ENCODE data around the gene RTRAF. TPM values are rescaled to one million over a fixed set of nuclear protein-coding genes. Genes with fewer than 3 reads are reported as not detected.

The RTRAF gene
- total and polyA plus RNA-seq, 5 donors from 2014 or later: 134 to 241 (median 224) TPM

DNA sequence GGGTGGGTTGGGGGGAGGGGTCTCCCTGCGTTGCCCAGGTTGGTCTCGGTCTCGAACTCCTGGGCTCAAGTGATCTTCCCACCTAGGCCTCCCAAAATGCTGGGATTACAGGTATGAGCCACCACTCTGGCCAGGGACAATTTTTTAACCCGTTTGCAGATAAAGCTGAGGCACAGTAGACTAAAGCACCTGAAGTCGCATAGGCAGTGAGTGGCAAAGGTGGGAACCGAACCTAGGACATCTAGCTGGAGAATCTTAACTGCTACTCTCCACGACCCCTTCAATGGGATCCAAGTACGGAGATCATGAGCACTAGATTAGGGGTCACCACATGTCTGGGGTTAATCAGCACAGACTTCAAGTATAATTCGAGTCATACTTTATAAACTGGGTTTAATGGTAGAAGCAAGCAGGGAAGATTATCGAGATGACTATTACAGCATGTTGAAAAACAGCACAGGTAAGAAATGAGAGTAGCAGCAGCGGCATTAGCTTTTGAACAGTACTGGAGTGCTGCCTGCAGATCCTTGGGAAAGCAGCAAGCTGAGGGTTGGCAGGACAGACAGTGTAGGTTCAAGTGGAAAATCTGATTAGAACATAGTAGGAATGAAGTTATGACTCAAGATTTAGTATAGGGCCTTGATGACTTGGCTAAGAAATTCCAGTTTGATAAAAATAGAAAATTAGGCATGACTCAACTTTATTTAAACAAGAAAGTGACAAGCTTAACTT is 55.6 kb downstream of the RTRAF start:
- no peaks in the 10 kb centered on the region for H3K36me3 Mint-ChIP-seq
- H3K4me3 ChIP-seq (ENCODE audit: low read depth, low read length): no peak overlapping the region
- no peak overlapping the region for H3K4me3 Mint-ChIP-seq

DNA sequence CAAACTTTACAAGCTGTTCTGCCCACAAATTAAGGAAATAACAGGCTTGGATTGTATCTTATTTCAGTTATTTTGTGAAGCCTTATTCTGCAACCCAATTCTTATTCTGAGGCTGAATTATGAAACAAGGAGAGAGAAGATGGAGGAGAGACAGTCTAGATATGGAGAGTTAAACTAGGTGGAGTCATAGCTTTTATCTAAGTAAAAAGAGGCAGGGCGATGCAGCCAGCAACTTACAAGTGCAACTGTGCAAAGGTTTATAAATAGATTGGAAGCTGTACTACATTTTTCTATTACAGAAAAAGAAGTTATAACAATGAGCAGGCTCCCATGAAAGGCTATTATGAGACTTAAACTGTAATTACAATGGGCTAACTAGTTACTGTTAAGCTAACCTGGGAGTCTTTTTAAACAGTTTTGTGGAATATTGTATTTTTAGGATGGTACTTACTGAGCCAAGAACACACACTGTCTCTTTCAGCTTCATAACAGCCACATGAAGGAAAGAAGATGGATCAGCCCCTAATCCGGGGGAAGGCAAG is 57.1 kb downstream of the RTRAF start:
- Histone ChIP-seq H3K27me3 (ENCODE audit: control insufficient read depth, insufficient read depth, low read length) (no peaks in the 10 kb centered on the region), H3K4me1 (ENCODE audit: control insufficient read depth, insufficient read depth, low read length, poor library complexity, severe bottlenecking) (no peaks in the 10 kb centered on the region), H3K4me3 (ENCODE audit: low read depth, low read length) (no peak overlapping the region), H3K27ac (ENCODE audit: insufficient read depth, low read length, poor library complexity, severe bottlenecking) (no peak overlapping the region), H3K9me3 (ENCODE audit: control insufficient read depth in 2 of 2, low read length in 2 of 2) (no peaks in the 10 kb centered on the region), H3K36me3 (ENCODE audit: control insufficient read depth, insufficient read depth, low read length) (no peaks in the 10 kb centered on the region)
- DNase-seq: no peak
- Mint-ChIP-seq H3K9me3 (peaks cover 0 to 2% (median 0%) of the 10 kb centered on the region in 7 donors), H3K27ac (no peak overlapping the region), H3K36me3 (no peaks in the 10 kb centered on the region), H3K27me3 (peaks cover 17% of the 10 kb centered on the region), H3K4me1 (no peaks in the 10 kb centered on the region), H3K4me3 (no peak overlapping the region)
- ATAC-seq (ENCODE audit: low read depth in 2 of 2): no peak

More for the DNA sequence above, 55.6 kb downstream of the RTRAF start:
- Mint-ChIP-seq H3K27ac (no peak overlapping the region), H3K4me1 (no peaks in the 10 kb centered on the region), H3K9me3 (peaks cover 0 to 2% (median 0%) of the 10 kb centered on the region in 7 donors), H3K27me3 (peaks cover 16% of the 10 kb centered on the region)
- no peaks in the 10 kb centered on the region for H3K9me3 ChIP-seq (ENCODE audit: control insufficient read depth in 2 of 2, low read length in 2 of 2)
- H3K27ac ChIP-seq (ENCODE audit: insufficient read depth, low read length, poor library complexity, severe bottlenecking): no peak overlapping the region
- no peaks in the 10 kb centered on the region for H3K36me3 ChIP-seq (ENCODE audit: control insufficient read depth, insufficient read depth, low read length)
- H3K4me1 ChIP-seq (ENCODE audit: control insufficient read depth, insufficient read depth, low read length, poor library complexity, severe bottlenecking): no peaks in the 10 kb centered on the region
- ATAC-seq (ENCODE audit: low read depth in 2 of 2) (no peak), DNase-seq (no peak)
- H3K27me3 ChIP-seq (ENCODE audit: control insufficient read depth, insufficient read depth, low read length): no peaks in the 10 kb centered on the region

DNA sequence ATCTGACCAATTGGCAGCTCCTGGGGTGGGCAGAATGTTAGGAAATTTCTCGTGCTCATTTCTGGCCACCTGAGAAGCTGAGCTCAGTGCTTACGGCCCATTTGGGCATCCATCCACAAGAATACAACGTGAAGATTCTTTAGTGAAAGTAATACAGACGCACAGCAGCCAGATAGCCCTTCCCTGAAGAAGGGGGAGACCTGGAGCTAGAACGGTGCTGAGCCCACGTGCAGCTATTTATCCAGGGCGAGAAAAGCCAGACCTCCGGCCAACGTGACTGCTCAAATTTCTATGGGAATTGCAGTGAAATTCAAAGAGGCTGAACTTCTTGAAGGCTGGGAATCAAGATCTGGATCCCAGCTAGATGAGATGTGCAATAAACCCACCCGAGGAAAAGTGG is 58.8 kb downstream of the RTRAF start:
- Histone ChIP-seq H3K4me1 (ENCODE audit: control insufficient read depth, insufficient read depth, low read length, poor library complexity, severe bottlenecking) (no peaks in the 10 kb centered on the region), H3K27me3 (ENCODE audit: control insufficient read depth, insufficient read depth, low read length) (no peaks in the 10 kb centered on the region), H3K9me3 (ENCODE audit: control insufficient read depth in 2 of 2, low read length in 2 of 2) (no peaks in the 10 kb centered on the region), H3K4me3 (ENCODE audit: low read depth, low read length) (no peak overlapping the region), H3K36me3 (ENCODE audit: control insufficient read depth, insufficient read depth, low read length) (no peaks in the 10 kb centered on the region), H3K27ac (ENCODE audit: insufficient read depth, low read length, poor library complexity, severe bottlenecking) (no peak overlapping the region)
- no peak overlapping the region for H3K27ac Mint-ChIP-seq
- no peak overlapping the region for H3K4me3 Mint-ChIP-seq
- peaks cover 0 to 3% (median 0%) of the 10 kb centered on the region in 7 donors for H3K9me3 Mint-ChIP-seq
- no peaks in the 10 kb centered on the region for H3K4me1 Mint-ChIP-seq
- H3K36me3 Mint-ChIP-seq: no peaks in the 10 kb centered on the region
- DNase-seq (no peak), ATAC-seq (ENCODE audit: low read depth in 2 of 2) (no peak)
- H3K27me3 Mint-ChIP-seq: peaks cover 15% of the 10 kb centered on the region

DNA sequence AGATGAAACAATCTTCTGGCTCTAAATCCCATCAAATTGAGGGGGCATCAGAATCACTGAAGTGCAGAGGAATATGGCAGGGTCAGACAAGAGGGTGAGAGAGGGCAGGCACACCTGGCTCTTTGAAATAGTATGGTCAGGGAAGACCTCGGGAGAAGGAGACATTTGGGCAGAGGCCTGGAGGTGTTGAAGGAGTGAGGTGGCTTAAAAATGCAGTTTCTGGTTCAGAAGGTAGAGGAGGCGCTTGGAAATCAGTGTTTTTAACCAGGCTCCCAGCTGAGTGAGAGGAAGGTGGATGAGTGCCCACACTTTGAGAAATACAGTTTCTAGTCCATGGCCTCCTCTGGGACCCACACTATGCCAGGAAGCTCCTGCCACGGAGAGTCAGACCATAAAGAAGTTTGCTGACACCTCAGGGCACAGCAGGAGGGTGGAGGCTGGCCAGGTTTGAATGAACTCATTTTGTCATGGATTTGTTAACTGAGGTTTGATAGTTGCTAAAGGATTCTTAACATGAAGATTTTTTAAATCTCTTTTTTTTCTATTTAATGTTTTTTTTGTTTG is 59.4 kb downstream of the RTRAF start:
- no peaks in the 10 kb centered on the region for H3K4me1 Mint-ChIP-seq
- no peaks in the 10 kb centered on the region for H3K4me1 ChIP-seq (ENCODE audit: control insufficient read depth, insufficient read depth, low read length, poor library complexity, severe bottlenecking)
- no peaks in the 10 kb centered on the region for H3K36me3 ChIP-seq (ENCODE audit: control insufficient read depth, insufficient read depth, low read length)
- H3K36me3 Mint-ChIP-seq: no peaks in the 10 kb centered on the region
- H3K4me3 ChIP-seq (ENCODE audit: low read depth, low read length): no peak overlapping the region
- H3K27me3 ChIP-seq (ENCODE audit: control insufficient read depth, insufficient read depth, low read length): no peaks in the 10 kb centered on the region
- ATAC-seq (ENCODE audit: low read depth in 2 of 2) (no peak), DNase-seq (no peak)
- H3K27me3 Mint-ChIP-seq: peaks cover 14% of the 10 kb centered on the region
- H3K9me3 ChIP-seq (ENCODE audit: control insufficient read depth in 2 of 2, low read length in 2 of 2): no peaks in the 10 kb centered on the region
- peaks cover 0 to 3% (median 0%) of the 10 kb centered on the region in 7 donors for H3K9me3 Mint-ChIP-seq
- H3K4me3 Mint-ChIP-seq: no peak overlapping the region
- no peak overlapping the region for H3K27ac Mint-ChIP-seq
- no peak overlapping the region for H3K27ac ChIP-seq (ENCODE audit: insufficient read depth, low read length, poor library complexity, severe bottlenecking)

DNA sequence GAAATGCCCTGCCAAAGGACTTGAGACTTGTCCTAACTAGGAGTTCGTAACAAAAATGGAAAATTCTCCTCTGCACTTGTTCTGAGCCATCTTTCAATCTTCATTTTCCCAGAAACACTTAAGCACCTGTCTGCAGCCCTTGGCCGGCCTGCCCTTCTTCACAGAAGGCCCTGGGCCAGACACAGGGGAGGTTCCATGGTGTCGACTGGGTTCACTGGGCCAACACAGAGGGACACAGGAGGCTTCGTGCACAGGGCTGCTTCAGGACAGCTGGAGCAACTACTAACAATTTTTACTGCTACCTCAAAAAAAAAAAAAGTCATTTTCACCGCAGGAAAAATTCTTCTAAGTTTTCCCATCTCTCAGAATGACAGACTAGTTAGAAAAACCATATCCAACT is 59.9 kb downstream of the RTRAF start:
- Histone ChIP-seq H3K36me3 (ENCODE audit: control insufficient read depth, insufficient read depth, low read length) (no peaks in the 10 kb centered on the region), H3K9me3 (ENCODE audit: control insufficient read depth in 2 of 2, low read length in 2 of 2) (no peaks in the 10 kb centered on the region), H3K4me3 (ENCODE audit: low read depth, low read length) (no peak overlapping the region), H3K4me1 (ENCODE audit: control insufficient read depth, insufficient read depth, low read length, poor library complexity, severe bottlenecking) (no peaks in the 10 kb centered on the region), H3K27ac (ENCODE audit: insufficient read depth, low read length, poor library complexity, severe bottlenecking) (no peak overlapping the region), H3K27me3 (ENCODE audit: control insufficient read depth, insufficient read depth, low read length) (no peaks in the 10 kb centered on the region)
- DNase-seq (no peak), ATAC-seq (ENCODE audit: low read depth in 2 of 2) (no peak)
- peaks cover 0 to 3% (median 0%) of the 10 kb centered on the region in 7 donors for H3K9me3 Mint-ChIP-seq
- H3K4me3 Mint-ChIP-seq: no peak overlapping the region
- no peaks in the 10 kb centered on the region for H3K36me3 Mint-ChIP-seq
- no peaks in the 10 kb centered on the region for H3K4me1 Mint-ChIP-seq
- no peak overlapping the region for H3K27ac Mint-ChIP-seq
- peaks cover 18% of the 10 kb centered on the region for H3K27me3 Mint-ChIP-seq

DNA sequence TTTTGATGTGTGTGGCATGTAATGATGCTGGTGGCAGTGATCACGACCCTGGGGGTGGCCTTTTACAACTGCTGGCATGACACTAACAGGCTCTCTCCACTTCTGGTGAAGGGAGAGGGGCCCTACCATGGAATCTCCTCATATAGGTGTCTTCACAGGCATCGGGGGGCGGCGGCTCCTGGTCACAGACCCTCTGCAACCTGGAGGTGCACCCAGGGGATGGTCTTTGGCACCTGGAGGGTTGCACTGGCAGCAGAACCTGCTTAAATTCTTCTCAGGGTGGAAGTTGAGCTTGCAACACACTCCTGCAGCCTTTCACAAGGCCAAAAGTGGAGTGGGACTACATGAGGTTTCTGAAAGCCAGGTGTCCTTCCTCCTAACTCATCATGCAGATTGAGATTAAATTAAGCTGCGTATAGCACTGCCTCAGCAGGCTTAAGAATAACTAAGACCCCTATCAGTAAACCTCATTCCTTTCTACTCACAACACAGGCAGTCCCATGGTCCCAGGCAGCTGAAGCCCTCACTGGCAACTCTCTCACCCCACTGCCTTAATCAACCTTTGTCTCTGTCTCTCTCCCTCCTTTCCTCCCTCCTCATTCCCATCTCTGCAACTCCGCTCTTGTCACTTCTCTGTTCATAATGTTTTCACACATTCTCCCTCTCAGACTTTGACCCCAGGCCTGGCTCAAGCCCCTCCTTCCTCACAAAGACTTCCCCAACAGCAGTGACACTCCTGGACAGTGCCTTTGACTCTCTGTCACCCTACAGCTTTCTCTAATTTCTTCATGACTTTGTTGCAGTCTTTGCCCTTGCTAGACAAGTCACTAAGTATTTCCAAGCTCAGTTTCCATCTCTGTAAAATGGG is 60.6 kb downstream of the RTRAF start:
- H3K4me3 ChIP-seq (ENCODE audit: low read depth, low read length): no peak overlapping the region
- H3K4me1 ChIP-seq (ENCODE audit: control insufficient read depth, insufficient read depth, low read length, poor library complexity, severe bottlenecking): no peaks in the 10 kb centered on the region
- Mint-ChIP-seq H3K4me3 (no peak overlapping the region), H3K9me3 (peaks cover 0 to 3% (median 0%) of the 10 kb centered on the region in 7 donors), H3K27me3 (peaks cover 19% of the 10 kb centered on the region), H3K27ac (no peak overlapping the region), H3K36me3 (no peaks in the 10 kb centered on the region), H3K4me1 (no peaks in the 10 kb centered on the region)
- no peaks in the 10 kb centered on the region for H3K9me3 ChIP-seq (ENCODE audit: control insufficient read depth in 2 of 2, low read length in 2 of 2)
- ATAC-seq (ENCODE audit: low read depth in 2 of 2) (no peak), DNase-seq (no peak)
- no peaks in the 10 kb centered on the region for H3K27me3 ChIP-seq (ENCODE audit: control insufficient read depth, insufficient read depth, low read length)
- H3K27ac ChIP-seq (ENCODE audit: insufficient read depth, low read length, poor library complexity, severe bottlenecking): no peak overlapping the region
- no peaks in the 10 kb centered on the region for H3K36me3 ChIP-seq (ENCODE audit: control insufficient read depth, insufficient read depth, low read length)

DNA sequence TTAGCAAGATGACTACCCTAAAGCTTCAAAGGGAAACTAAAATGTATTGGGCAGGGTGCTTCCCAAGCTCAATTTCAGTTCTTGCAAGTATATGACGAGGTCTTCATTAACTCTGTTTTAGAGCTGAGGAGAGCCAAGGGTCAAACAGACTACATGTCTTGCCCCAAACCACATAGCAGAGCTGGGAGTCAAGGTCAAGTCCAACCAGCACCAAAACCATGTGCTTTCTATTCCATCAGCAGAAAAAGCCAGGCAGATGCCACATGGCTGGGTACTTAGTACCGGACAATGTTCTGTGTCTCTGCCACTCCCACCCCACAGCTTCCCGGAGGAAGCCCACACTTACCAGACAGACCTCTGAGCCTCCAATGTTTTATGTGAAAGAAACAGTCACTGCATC is 61.9 kb downstream of the RTRAF start:
- H3K36me3 ChIP-seq (ENCODE audit: control insufficient read depth, insufficient read depth, low read length): no peaks in the 10 kb centered on the region
- H3K9me3 ChIP-seq (ENCODE audit: control insufficient read depth in 2 of 2, low read length in 2 of 2): no peaks in the 10 kb centered on the region
- no peak for DNase-seq
- no peaks in the 10 kb centered on the region for H3K27me3 ChIP-seq (ENCODE audit: control insufficient read depth, insufficient read depth, low read length)
- no peak overlapping the region for H3K27ac ChIP-seq (ENCODE audit: insufficient read depth, low read length, poor library complexity, severe bottlenecking)
- Mint-ChIP-seq H3K4me3 (no peak overlapping the region), H3K27ac (no peak overlapping the region), H3K27me3 (peaks cover 23% of the 10 kb centered on the region), H3K9me3 (peaks cover 0 to 3% (median 0%) of the 10 kb centered on the region in 7 donors), H3K36me3 (no peaks in the 10 kb centered on the region), H3K4me1 (no peaks in the 10 kb centered on the region)
- no peak overlapping the region for H3K4me3 ChIP-seq (ENCODE audit: low read depth, low read length)
- ATAC-seq (ENCODE audit: low read depth in 2 of 2): no peak
- no peaks in the 10 kb centered on the region for H3K4me1 ChIP-seq (ENCODE audit: control insufficient read depth, insufficient read depth, low read length, poor library complexity, severe bottlenecking)
